Naive thymus-derived CD8-positive, alpha-beta T cell (primary cell): ENCODE measurements around the gene LRRC51. TPM values are rescaled to one million over a fixed set of nuclear protein-coding genes. Genes with fewer than 3 reads are reported as not detected.

ENCODE experiments used
- microRNA-seq: library from miRNA; unstranded; fragments of <30 nt; microRNA quantifications from one replicate; pipeline ENCODE4 v1.2.0, GENCODE V29; 2022; ENCODE audit warnings: borderline microRNAs expressed
- polyA plus RNA-seq, 3 donors: library from polyadenylated mRNA; unstranded; fragments of 300-500 nt; fragmentation: Illumina TruSeq; gene quantifications; one replicate each; pipeline ENCODE4 v1.2.3, GENCODE V29; 2021
- total RNA-seq, 8 experiments: library from RNA in 2 of 8; stranded (reverse) in 2 of 8; gene quantifications; one replicate each; pipeline ENCODE4 v1.2.3 and lab custom pipeline; 2021 to 2026

Gene LRRC51
- total and polyA plus RNA-seq, 5 experiments from 2014 or later, result 1.5 to 6.6 (median 3.1) TPM

Small RNAs within 50 kb of the gene (microRNA-seq; reads per million reads assigned to microRNA genes)
- gene MIR3165, result not detected

Other genes starting within 250 kb of the LRRC51 start
- not detected for gene DEFB108B, start 247.7 kb upstream of the LRRC51 start, total RNA-seq
- gene DEFB108B, start 247.7 kb upstream of the LRRC51 start, polyA plus RNA-seq, result not detected
- gene DEFB131B, start 202.4 kb upstream of the LRRC51 start, total RNA-seq, result not detected
- not detected for gene DEFB131B, start 202.4 kb upstream of the LRRC51 start, polyA plus RNA-seq
- 10 to 100 TPM; 24.3 to 26.5 TPM for gene XNDC1N, start 152.3 kb upstream of the LRRC51 start, total RNA-seq
- gene XNDC1N, start 152.3 kb upstream of the LRRC51 start, polyA plus RNA-seq, result 1 to 10 TPM; 2.6 to 7.4 (median 6.2) TPM
- 10 to 100 TPM; 26.1 to 32.0 TPM for gene RNF121, start 151.8 kb upstream of the LRRC51 start, total RNA-seq
- 1 to 10 TPM; 5.7 to 9.4 (median 7.7) TPM for gene RNF121, start 151.8 kb upstream of the LRRC51 start, polyA plus RNA-seq
- 10 to 100 TPM; 15.1 to 19.6 TPM for gene IL18BP, start 81.9 kb upstream of the LRRC51 start, total RNA-seq
- 10 to 100 TPM in 1 of 3 donors, 1 to 10 TPM in 2; 7.4 to 15.8 (median 8.6) TPM for gene IL18BP, start 81.9 kb upstream of the LRRC51 start, polyA plus RNA-seq
- 100 to 1,000 TPM; 436 to 442 TPM for gene NUMA1, start 308 bp upstream of the LRRC51 start, total RNA-seq
- 100 to 1,000 TPM in 1 of 3 donors, 10 to 100 TPM in 2; 12.0 to 119 (median 30.6) TPM for gene NUMA1, start 308 bp upstream of the LRRC51 start, polyA plus RNA-seq
- 10 to 100 TPM; 66.8 to 68.6 TPM for gene LAMTOR1, start 22.4 kb downstream of the LRRC51 start, total RNA-seq
- 10 to 100 TPM; 78.0 to 87.7 (median 78.6) TPM for gene LAMTOR1, start 22.4 kb downstream of the LRRC51 start, polyA plus RNA-seq
- gene TOMT, start 25.1 kb downstream of the LRRC51 start, total RNA-seq, result not detected
- not detected for gene TOMT, start 25.1 kb downstream of the LRRC51 start, polyA plus RNA-seq
- gene ANAPC15, start 31.8 kb downstream of the LRRC51 start, total RNA-seq, result 10 to 100 TPM; 52.9 to 62.1 TPM
- gene ANAPC15, start 31.8 kb downstream of the LRRC51 start, polyA plus RNA-seq, result 100 to 1,000 TPM in 1 of 3 donors, 10 to 100 TPM in 2; 81.7 to 102 (median 90.1) TPM
- not detected for gene FOLR3, start 54.9 kb downstream of the LRRC51 start, total RNA-seq
- not detected for gene FOLR3, start 54.9 kb downstream of the LRRC51 start, polyA plus RNA-seq
- not detected for gene FOLR1, start 111.3 kb downstream of the LRRC51 start, total RNA-seq
- not detected for gene FOLR1, start 111.3 kb downstream of the LRRC51 start, polyA plus RNA-seq
- 1 to 10 TPM in 1 of 2 experiments, under 1 TPM in 1; 0.31 to 1.0 TPM for gene FOLR2, start 135.9 kb downstream of the LRRC51 start, total RNA-seq
- not detected for gene FOLR2, start 135.9 kb downstream of the LRRC51 start, polyA plus RNA-seq
- 100 to 1,000 TPM; 154 to 162 TPM for gene INPPL1, start 143.9 kb downstream of the LRRC51 start, total RNA-seq
- gene INPPL1, start 143.9 kb downstream of the LRRC51 start, polyA plus RNA-seq, result 1 to 10 TPM; 6.0 to 8.6 (median 6.1) TPM
- gene PHOX2A, start 163.3 kb downstream of the LRRC51 start, total RNA-seq, result not detected
- gene PHOX2A, start 163.3 kb downstream of the LRRC51 start, polyA plus RNA-seq, result not detected